Thymus (tissue), 11 donors: ENCODE measurements around the gene BEAN1. TPM values are rescaled to one million over a fixed set of nuclear protein-coding genes. Genes with fewer than 3 reads are reported as not detected.

ENCODE experiments used
- DNase-seq, 9 donors: peaks; one replicate each; pipeline ENCODE4 v3.0.0-alpha.2; 2013; ENCODE audit warnings: low spot score in 9 of 9, low read depth in 6 of 9, missing footprints in 1 of 9
- H3K27ac ChIP-seq, 2 donors: one replicate each; pipeline ENCODE4 v1.5.1; 2013; ENCODE audit warnings: control low read depth in 1 of 2, low read depth in 1 of 2, low read length in 1 of 2, mild to moderate bottlenecking in 1 of 2, moderate library complexity in 1 of 2
- H3K27me3 ChIP-seq, 2 donors: one replicate each; pipeline ENCODE4 v1.5.1; 2013; ENCODE audit warnings: low read length in 1 of 2; ENCODE audit not compliant: control insufficient read depth in 2 of 2, insufficient read depth in 1 of 2
- H3K36me3 ChIP-seq, 2 donors: one replicate each; pipeline ENCODE4 v1.5.1; 2013; ENCODE audit warnings: low read length in 1 of 2, mild to moderate bottlenecking in 1 of 2, moderate library complexity in 1 of 2; ENCODE audit not compliant: control insufficient read depth in 2 of 2, insufficient read depth in 2 of 2
- H3K4me1 ChIP-seq, 2 donors: one replicate each; pipeline ENCODE4 v1.5.1; 2013; ENCODE audit warnings: low read length in 2 of 2; ENCODE audit not compliant: control insufficient read depth in 2 of 2, insufficient read depth in 2 of 2
- H3K4me3 ChIP-seq, 2 donors: one replicate each; pipeline ENCODE4 v1.5.1; 2013; ENCODE audit warnings: low read length in 2 of 2, control low read depth in 1 of 2, mild to moderate bottlenecking in 1 of 2
- H3K9me3 ChIP-seq, 2 donors: one replicate each; pipeline ENCODE4 v1.5.1; 2013; ENCODE audit warnings: low read length in 1 of 2, mild to moderate bottlenecking in 1 of 2; ENCODE audit not compliant: control insufficient read depth in 2 of 2, insufficient read depth in 1 of 2
- WGBS: extraction: QIAGEN DNeasy Blood & Tissue Kit; methylation state at CpG from one replicate; pipeline ENCODE4 v1.1.7; 2013; 5-methylcytosine and 5-hydroxymethylcytosine counted together
- polyA plus RNA-seq: library from polyadenylated mRNA; stranded (reverse); fragments of 200-250 nt; gene quantifications from one replicate; pipeline ENCODE4 v1.2.3, GENCODE V29; 2013
- total RNA-seq: library from RNA; stranded (reverse); fragments of 120-200 nt; gene quantifications from one replicate; pipeline ENCODE4 v1.2.4, GENCODE V29; 2013
- donor health status: healthy.

The BEAN1 gene
- total and polyA plus RNA-seq, 2 donors, result 0.05 to 0.25 TPM

GRCh38 chr16:66391726-66392670, 35.1 kb upstream of the BEAN1 start:
- Histone ChIP-seq H3K36me3 (no peaks in the 10 kb centered on the region), H3K9me3 (no peaks in the 10 kb centered on the region), H3K27me3 (no peaks in the 10 kb centered on the region), H3K4me3 (no peak overlapping the region), H3K27ac (no peak overlapping the region), H3K4me1 (peaks cover 0 to 4% of the 10 kb centered on the region in 2 donors)
- no peak for DNase-seq
- 95% methylated on average over 18 of the region's 18 CpGs for WGBS

GRCh38 chr16:66395806-66396555, 31.1 kb upstream of the BEAN1 start:
- H3K27ac ChIP-seq, result no peak overlapping the region
- no peak for DNase-seq
- H3K9me3 ChIP-seq, result no peaks in the 10 kb centered on the region
- H3K27me3 ChIP-seq, result no peaks in the 10 kb centered on the region
- 94% methylated on average over 7 of the region's 7 CpGs for WGBS
- peaks cover 0 to 4% of the 10 kb centered on the region in 2 donors for H3K4me1 ChIP-seq
- no peak overlapping the region for H3K4me3 ChIP-seq
- H3K36me3 ChIP-seq, result no peaks in the 10 kb centered on the region

- Histone ChIP-seq H3K27me3 (peaks cover 0 to 2% of the 10 kb centered on the region in 2 donors), H3K36me3 (no peaks in the 10 kb centered on the region), H3K9me3 (no peaks in the 10 kb centered on the region), H3K27ac (no peak overlapping the region), H3K4me3 (no peak overlapping the region), H3K4me1 (no peaks in the 10 kb centered on the region)
- WGBS, result 79% methylated on average over 5 of the region's 5 CpGs
- no peak for DNase-seq
These were observed 29.2 kb upstream of the BEAN1 start for GRCh38 chr16:66397736-66398433.

GRCh38 chr16:66399031-66399430, 28.1 kb upstream of the BEAN1 start:
- Histone ChIP-seq H3K36me3 (no peaks in the 10 kb centered on the region), H3K4me3 (no peak overlapping the region)
- WGBS, result 93% methylated on average over 3 of the region's 3 CpGs

GRCh38 chr16:66399930-66400329, 27.2 kb upstream of the BEAN1 start:
- H3K36me3 ChIP-seq, result no peaks in the 10 kb centered on the region
- no peak for DNase-seq

More at GRCh38 chr16:66399031-66399430, 28.1 kb upstream of the BEAN1 start:
- H3K9me3 ChIP-seq, result no peaks in the 10 kb centered on the region
- no peaks in the 10 kb centered on the region for H3K4me1 ChIP-seq
- DNase-seq, result no peak
- peaks cover 0 to 5% of the 10 kb centered on the region in 2 donors for H3K27me3 ChIP-seq
- H3K27ac ChIP-seq, result no peak overlapping the region

GRCh38 chr16:66400503-66401380, 26.4 kb upstream of the BEAN1 start:
- no peaks in the 10 kb centered on the region for H3K36me3 ChIP-seq
- H3K9me3 ChIP-seq, result no peaks in the 10 kb centered on the region
- WGBS, result 92% methylated on average over 20 of the region's 20 CpGs
- peak in 1 of 9 donors; percentile 10 for DNase-seq
- no peaks in the 10 kb centered on the region for H3K4me1 ChIP-seq
- no peak overlapping the region for H3K27ac ChIP-seq
- H3K4me3 ChIP-seq, result no peak overlapping the region
- H3K27me3 ChIP-seq, result peaks cover under 1 to 10% of the 10 kb centered on the region in 2 donors

More at GRCh38 chr16:66399930-66400329, 27.2 kb upstream of the BEAN1 start:
- Histone ChIP-seq H3K27ac (no peak overlapping the region), H3K4me1 (no peaks in the 10 kb centered on the region), H3K9me3 (no peaks in the 10 kb centered on the region), H3K4me3 (no peak overlapping the region), H3K27me3 (peaks cover 0 to 5% of the 10 kb centered on the region in 2 donors)
- WGBS, result 95% methylated on average over 3 of the region's 3 CpGs

GRCh38 chr16:66401610-66402009, 25.5 kb upstream of the BEAN1 start:
- Histone ChIP-seq H3K27me3 (peaks cover 2 to 17% of the 10 kb centered on the region in 2 donors), H3K36me3 (no peaks in the 10 kb centered on the region), H3K9me3 (no peaks in the 10 kb centered on the region), H3K4me3 (no peak overlapping the region), H3K27ac (no peak overlapping the region), H3K4me1 (peaks cover 0 to 3% of the 10 kb centered on the region in 2 donors)
- WGBS, result 89% methylated on average over 11 of the region's 11 CpGs
- DNase-seq, result no peak

GRCh38 chr16:66402166-66402565, 24.9 kb upstream of the BEAN1 start:
- Histone ChIP-seq H3K4me3 (no peak overlapping the region), H3K9me3 (no peaks in the 10 kb centered on the region), H3K4me1 (peaks cover 0 to 7% of the 10 kb centered on the region in 2 donors), H3K36me3 (no peaks in the 10 kb centered on the region), H3K27ac (no peak overlapping the region), H3K27me3 (peaks cover 2 to 22% of the 10 kb centered on the region in 2 donors)
- no peak for DNase-seq
- 96% methylated on average over 12 of the region's 12 CpGs for WGBS
